Amniotic epithelial cell (primary cell): ENCODE results near the gene SLFN11.
"Not testable (repeated sequence)": the region's sequence is repeated elsewhere in the genome, so short reads cannot be mapped to it uniquely, and the experiment has no call there.

ENCODE experiments used
- DNase-seq: peaks from one replicate; pipeline ENCODE4 v3.0.0-alpha.2; 2010; ENCODE audit warnings: low read depth

The SLFN11 gene, protein sequence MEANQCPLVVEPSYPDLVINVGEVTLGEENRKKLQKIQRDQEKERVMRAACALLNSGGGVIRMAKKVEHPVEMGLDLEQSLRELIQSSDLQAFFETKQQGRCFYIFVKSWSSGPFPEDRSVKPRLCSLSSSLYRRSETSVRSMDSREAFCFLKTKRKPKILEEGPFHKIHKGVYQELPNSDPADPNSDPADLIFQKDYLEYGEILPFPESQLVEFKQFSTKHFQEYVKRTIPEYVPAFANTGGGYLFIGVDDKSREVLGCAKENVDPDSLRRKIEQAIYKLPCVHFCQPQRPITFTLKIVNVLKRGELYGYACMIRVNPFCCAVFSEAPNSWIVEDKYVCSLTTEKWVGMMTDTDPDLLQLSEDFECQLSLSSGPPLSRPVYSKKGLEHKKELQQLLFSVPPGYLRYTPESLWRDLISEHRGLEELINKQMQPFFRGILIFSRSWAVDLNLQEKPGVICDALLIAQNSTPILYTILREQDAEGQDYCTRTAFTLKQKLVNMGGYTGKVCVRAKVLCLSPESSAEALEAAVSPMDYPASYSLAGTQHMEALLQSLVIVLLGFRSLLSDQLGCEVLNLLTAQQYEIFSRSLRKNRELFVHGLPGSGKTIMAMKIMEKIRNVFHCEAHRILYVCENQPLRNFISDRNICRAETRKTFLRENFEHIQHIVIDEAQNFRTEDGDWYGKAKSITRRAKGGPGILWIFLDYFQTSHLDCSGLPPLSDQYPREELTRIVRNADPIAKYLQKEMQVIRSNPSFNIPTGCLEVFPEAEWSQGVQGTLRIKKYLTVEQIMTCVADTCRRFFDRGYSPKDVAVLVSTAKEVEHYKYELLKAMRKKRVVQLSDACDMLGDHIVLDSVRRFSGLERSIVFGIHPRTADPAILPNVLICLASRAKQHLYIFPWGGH

DNA sequence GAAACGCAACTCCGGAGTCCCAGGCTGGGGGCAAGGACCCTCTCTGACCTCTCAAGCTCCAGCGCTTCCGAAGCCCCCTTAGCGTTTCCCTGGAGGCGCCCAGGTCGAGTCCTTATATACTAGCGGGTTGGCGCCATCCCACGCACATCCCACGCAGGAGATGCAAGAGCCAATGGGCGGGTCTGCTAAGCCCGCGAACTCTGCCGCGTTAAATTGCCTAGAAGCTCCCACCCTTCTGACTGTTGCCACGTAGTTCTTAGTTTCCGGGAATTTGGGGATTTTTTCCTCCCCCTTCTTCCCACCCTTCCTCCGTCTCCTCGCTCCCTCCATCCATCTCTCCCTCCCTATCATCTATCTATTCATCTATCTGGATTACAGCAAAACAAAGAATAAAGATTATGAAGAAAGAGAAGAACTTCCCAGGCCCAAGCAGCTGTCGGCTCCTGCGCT is at the start of gene SLFN11:
Gene SLFN11, minus strand, starts transcription at position 88 of the 450 bp plus-strand sequence. CDS start 9,814 bp downstream, outside the sequence.
- peak; percentile 83 for DNase-seq

DNA sequence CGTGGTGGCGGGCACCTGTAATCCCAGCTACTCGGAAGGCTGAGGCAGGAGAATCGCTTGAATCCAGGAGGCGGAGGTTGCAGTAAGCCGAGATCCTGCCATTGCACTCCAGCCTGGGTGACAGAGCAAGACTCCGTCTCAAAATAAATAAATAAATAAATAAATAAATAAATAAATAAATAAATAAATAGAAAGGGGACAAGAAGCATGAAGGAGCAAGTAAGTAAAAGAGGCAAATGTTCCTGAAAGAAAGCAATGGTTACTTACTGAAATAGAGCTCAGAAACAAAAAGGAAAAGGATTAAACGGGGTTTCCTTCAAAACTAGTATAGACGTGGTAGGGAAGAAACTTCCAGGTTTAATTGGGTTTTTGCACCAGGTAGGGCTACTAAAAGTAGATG is 47.6 kb upstream of the SLFN11 start:
- not testable (repeated sequence) for DNase-seq

DNA sequence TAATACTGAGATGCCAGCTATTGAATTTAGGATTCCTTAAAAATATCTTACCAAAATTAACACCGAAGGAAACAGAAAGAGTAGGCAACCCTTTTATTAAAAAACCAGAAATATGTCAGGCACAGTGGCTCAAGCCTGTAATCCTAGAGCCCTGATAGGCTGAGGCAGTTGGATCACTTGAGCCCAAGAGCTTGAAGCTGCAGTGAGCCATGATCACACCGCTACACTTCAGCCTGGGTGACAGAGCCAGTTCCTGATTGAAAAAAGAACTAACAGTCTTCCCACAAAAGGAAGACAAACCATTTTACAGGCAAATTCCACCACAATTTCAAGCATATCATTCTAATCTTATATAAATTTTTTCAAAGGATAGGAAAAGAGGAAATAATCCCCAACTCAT is 43.2 kb upstream of the SLFN11 start:
- DNase-seq = no peak

DNA sequence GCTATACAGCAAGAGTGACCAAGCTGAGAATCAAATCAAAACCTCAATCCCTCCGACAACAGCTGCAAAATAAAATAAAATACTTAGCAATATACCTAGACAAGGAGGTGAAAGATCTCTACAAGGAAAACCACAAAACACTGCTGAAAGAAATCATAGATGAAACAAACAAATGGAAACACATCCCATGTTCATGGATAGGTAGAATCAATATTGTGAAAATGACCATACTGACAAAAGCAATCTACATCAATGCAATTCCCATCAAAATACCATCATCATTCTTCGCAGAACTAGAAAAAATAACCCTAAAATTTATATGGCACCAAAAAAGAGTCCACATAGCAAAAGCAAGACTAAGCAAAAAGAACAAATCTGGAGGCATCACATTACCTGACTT is 41.3 kb upstream of the SLFN11 start:
- not testable (repeated sequence) for DNase-seq

DNA sequence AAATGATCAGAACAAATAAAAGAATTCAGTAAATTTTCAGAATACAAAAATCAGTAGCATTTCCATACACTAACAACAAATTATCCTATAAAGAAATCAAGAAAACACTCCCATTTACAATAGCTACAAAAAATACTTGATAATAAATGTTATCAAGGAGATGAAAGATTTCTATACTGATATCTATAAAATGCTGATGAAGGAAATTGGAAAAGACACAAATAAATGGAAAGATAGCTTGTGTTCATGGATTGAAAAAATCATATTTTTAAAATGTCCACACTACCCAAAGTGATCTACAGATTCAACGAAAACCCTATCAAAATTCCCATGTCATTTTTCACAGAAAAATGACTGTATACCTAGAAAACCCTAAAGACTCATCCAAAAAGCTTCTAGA is 40.8 kb upstream of the SLFN11 start:
- DNase-seq = no peak

DNA sequence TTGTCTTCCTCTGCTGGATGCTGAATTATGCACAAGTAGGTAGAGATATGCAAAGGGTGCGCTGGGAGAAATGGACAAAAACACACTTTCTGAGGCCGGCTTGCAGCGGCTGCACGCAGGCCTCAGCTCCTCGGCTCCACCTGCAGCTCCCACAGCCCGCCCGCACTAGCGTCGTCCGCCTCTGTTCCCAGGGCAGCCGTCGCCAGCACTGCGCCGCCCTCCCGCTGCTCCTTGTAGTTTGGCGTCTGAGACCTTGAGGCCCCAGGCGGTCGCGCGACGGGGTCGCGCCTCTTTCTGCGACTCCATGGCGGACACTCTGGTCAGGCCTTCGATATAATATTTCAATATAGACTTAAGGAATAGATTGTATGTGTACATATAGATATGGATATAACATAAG is 34.1 kb upstream of the SLFN11 start:
- DNase-seq = no peak

DNA sequence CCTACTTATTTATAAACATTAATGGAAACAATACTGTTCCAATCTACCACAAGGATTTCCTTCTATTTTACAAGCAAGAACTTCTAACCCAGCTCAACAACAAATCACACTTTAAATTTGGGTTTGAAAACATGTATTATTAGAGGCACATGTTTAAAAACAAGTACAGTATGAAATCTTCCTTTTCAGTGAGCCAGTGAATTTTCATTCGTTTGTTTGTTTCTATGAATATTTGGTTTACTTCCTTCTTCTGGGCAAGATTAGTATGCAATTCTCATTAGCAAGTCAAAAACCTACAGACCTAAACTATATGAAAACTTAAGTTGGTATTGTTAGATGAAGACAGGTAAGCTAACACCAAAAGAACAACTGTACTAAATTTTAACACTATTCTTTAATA is 33.1 kb upstream of the SLFN11 start:
- no peak for DNase-seq

DNA sequence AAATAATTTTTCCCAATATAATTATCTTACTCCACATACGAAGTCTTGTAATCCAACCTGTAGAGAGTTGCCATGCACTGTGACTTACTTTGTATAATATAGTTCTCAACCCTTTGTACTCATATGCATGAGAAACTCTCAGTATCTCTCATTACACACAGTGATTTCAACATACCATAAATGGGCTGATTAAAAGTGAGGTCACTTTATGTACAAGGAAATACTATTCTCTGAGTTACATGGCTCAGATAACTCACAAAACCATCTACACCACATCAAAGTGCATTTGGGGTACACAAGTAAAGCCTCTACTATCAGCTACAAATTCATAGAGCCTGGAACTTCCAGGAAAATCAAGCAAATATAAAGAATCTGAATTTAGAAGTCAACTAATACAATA is 30.9 kb upstream of the SLFN11 start:
- DNase-seq = peak; percentile 55

DNA sequence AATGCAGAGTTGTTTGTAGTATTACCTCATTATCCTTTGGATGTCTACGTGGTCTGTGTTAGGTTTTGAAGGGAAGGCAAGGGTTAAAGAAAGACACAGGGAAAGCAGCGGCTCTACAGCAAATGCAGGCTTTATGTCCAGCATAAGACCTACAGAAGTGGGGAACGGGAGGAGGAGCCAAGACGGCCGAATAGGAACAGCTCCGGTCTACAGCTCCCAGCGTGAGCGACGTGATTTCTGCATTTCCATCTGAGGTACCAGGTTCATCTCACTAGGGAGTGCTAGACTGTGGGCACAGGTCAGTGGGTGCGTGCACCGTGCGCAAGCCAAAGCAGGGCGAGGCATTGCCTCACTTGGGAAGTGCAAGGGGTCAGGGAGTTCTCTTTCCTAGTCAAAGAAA is 20.4 kb upstream of the SLFN11 start:
- not testable (repeated sequence) for DNase-seq

DNA sequence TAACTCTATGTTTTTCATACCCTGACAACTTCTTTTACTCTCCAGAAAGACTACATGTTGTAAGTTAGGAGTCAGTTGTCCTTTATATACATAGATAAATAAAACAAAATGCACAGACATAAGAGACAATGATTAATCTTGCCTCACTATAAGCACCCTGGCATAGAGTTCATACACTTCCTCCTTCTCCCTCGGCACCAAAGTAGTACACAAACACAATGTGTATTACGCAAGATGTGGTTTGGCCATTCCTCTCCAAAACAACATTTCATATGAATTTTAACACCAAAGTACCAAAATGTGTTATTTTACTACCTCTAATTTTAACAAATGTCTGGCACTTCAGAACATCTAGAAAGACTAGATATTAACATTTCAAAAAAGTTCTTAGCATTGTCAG is 17.2 kb upstream of the SLFN11 start:
- peak; percentile 11 for DNase-seq

DNA sequence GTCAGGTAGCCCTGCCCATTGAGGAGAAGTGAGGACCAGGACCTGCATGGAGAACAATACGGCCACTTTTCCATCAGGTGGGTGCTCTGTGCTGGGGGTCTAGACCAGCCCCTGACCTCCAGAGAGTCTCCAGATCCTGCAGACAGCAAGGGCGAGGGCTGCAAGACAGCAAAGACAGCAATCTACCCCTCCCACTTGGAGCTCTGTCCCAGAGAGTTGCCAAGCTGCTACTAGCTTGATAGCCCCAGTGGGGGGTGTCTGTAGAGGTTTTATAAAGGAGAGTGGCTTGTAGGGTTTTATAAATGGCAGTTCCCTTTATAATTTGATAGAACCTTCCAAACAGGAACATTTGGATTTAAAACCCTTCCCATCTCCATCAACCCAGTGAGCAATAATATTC is 16.7 kb upstream of the SLFN11 start:
- no peak for DNase-seq

DNA sequence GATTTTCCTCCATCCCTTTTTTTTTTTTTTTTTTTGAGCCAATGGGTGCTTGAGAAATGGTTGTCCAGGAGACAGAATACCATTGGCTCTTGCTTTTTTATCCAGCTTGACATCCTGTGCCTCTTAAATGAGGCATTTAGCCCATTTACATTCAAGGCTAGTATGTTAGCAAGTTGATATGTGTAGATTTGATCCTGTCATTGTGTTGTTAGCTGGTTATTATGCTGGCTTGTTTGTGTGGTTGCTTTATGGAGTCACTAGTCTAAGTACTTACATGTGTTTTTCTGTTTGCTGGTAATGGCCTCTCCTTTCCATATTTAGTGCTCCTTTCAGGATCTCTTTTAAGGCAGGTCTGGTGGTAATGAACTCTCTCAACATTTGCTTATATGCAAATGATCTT is 14.1 kb upstream of the SLFN11 start:
- no peak for DNase-seq

DNA sequence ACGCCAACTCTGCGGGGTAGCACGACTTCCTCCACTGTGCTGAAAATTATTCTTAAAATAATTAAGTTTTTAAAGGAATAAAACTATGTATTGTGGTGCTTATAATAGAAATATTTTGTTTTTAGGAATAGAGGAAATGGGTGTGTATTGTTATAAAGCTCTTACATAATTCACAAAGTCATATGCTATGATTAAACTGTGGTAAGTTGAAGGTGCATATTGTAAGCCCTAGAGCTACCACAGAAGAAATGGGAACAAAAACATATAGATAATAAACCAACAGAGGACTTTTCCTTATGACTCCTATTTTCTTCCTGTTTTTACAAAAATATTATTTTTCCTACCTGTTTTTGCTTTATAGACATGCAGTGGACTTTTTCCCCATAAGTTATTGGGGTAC is 4.3 kb upstream of the SLFN11 start:
- DNase-seq = no peak

DNA sequence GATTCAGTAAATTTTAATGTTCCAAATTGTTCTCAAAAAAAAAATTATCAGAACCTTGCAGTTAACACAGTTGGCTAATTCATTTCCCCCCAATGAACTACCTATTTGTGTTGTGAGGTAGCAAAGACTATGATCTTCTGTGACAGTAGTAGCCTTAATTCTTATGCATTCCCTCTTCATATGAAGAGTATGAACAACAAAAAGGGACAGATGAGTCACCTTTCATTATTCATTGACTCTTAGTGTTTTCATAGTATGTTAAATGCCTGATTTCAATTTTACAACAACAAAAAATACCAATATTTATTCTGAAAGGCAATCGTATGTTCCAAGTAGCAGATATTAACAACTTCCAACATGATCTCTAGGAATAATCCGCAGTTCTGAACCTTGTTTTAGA is 3.6 kb upstream of the SLFN11 start:
- no peak for DNase-seq

DNA sequence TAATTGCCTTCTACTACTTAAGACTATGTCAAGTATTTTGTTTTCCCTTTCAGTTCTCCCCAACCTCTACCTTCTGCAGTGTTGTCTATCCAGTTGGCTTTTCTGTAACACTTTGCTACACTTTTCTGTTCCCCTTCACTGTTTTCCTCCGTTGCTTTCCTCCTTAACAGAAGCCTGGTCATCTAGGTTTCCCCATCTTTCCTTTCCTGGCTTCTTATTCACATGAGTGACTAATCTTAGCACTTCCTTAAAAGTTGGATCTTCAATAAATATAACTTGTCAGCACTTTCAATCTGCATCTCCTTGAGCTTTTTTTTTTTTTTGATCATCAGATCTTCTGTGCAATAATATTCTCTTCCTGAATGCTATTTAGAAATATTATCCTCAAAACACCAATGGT is 2.8 kb upstream of the SLFN11 start:
- DNase-seq = peak; percentile 7

DNA sequence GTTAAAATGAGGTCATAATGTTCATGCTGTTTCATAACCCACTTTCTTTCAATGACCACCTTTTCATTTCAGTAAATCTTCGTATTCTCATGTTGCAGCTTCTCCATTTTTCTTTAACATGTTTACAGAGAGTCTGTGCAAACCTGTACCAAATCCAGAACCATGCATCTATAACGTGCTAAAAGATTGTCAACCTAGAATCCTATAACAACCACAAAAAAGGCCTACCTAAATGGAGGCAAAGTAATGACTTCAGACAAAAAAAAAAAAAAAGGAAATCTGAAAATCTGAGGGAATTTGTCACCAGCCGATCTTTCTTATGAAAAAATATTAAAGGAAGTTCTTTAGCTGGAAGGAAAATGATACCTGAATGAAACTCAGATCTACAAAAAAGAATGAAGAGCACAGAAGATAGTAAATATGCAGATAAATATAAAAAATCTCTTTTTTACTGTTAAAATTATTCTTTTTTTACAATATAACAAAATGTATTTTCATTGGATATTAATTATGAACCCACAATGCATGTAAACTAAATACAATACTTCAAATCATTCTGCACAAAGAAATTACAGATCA is 1.4 kb upstream of the SLFN11 start:
- DNase-seq = no peak

DNA sequence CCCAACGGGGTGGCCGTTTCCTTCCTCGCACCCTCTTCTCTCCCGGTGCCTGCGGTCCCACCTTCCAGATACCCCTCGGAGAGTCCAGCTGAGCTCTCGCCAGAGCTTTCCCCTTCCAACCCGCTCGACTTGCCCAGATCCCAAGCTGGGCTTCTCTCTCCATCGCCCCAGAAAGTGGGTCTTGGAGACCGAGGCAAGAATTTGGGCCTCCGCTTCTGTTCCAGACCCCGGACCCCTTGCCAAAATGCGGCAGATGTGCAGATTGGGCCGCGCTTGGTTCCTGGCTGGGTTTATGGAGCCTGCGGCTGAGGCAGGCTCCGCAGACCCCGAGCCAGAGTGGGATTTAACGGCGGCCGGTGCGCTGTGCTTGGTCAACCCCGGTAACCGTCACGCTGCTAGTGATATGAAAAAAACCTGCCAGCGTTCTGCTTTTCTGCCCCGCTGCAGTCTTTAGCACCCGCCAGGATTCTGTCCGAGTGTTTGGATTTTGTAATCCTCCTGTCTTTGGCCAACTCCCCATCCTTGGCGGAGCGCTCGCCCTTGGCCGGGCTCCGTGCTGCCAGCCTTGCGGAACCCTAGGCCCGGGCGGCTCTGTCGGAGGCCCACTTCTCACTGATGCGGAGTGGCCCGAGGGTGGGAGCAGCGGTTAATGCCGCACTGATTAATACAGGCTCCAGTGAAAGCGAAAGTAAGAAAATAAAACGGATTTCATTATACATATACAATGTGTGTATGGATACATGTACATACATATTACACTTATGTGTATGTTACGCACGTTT is 754 bp upstream of the SLFN11 start:
- peak; percentile 51 for DNase-seq

DNA sequence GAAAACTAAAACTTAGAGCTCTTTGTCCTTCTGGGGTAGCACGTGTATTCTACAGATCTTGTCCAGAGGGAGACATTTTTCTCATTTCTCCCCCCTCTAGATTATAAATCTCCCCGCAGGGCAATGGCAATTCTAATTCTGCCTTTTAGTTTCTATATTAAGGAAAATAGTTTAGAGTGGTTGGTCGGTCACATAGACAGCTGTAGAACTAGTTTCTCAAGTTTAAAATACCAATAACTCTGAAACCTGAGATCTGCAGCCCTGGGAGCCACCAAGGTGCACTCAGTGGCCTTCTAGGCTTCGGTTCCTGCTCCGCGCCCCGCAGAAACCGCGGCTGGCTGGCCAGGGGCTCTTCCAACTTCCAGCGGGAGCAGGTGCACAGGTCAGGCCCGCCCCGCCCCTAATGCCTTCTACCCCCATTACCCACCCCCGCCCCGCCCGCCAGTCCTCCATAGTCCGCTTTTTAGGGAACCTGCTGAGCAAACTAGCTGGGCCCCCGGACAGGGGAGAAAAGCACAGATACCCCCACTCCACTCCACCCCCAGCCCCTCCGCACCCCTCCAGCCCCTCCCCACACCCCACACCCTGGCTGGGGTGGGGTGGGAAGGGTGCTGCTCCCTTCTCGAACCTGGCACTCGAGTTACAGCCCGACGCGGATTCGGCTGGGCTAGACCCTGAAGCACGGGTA is 431 bp downstream of the SLFN11 start:
- no peak for DNase-seq

DNA sequence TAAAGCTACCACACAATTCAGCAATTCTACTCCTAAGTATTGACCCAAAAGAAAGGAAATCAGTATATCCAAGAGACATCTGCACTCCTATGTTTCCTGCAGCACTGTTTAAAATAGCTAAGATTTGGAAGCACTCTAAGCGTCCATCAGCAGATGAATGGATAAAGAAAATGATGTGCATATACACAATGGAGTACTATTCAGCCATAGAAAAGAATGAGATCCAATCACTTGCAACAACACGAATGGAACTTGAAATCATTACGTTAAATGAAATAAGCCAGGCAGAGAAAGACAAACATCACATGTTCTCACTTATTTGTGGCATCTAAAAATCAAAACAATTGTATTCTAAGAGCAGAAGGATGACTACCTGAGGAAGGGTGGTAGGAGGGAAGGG is 1.5 kb downstream of the SLFN11 start:
- DNase-seq = no peak

DNA sequence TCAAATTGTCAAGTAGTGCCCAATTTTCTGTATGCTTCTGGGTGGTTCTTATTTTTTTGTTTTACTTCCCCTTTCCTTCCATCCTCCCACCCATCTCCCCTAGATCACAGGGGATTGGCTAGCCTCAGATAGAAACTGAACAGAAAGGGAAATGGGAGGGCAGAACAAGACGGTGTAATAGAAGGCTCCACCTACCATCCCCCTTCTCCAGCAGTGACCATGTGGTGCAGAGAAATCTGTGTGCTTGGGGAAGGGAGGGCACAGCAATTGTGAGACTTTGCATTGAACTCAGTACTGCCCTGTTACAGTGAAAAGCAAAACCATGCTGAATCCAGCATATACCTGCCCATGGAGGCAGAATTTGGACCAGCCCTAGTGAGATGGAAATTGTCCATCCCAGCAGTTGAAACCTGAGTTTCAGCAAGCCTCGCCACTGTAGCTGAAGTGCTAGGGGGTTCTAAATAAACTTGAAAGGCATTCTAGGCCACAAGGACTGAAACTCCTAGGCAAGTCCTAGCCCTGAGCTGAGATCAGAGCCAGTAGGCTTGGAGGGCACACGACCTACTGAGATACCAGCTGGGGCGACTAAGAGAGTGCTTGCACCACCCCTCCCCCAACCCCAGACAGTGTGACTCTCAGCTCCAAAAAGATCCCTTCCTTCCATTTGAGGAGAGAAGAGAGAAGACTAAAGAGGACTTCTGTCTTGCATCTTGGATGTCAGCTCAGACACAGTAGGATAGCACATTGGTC is 5.2 kb downstream of the SLFN11 start:
- DNase-seq = peak; percentile 16

DNA sequence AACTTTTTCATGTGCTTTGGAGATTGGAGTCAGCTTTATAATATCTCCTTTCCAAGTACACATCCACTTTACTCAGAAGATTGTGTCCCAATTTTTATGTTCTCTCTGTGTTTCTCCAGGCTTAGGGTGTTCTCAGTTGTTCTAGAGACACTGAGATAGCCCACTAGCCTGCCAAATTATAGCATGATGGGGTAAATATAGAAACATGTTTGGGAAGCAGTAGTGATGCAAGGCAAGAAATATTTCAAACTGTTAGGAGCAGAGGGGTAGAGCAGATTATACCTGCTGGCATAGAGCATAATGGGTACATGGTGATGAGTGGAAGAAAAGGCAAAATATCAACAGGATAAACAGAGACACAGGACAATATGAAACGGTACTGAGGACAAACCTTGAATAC is 12.4 kb downstream of the SLFN11 start:
- DNase-seq = no peak
